Skeletal muscle tissue (tissue), 4 donors: ENCODE results near the gene COL5A1. TPM values are rescaled to one million over a fixed set of nuclear protein-coding genes. Genes with fewer than 3 reads are reported as not detected.
"Not testable (repeated sequence)": the region's sequence is repeated elsewhere in the genome, so short reads cannot be mapped to it uniquely, and the experiment has no call there.

Experiments used
- H3K27ac ChIP-seq: one replicate; pipeline ENCODE4 v1.7.0; 2013; ENCODE audit warnings: mild to moderate bottlenecking, low read depth, low read length, inconsistent platforms
- H3K27me3 ChIP-seq, 3 donors: one replicate each; pipeline ENCODE4 v1.7.0; 2013; ENCODE audit warnings: low read length in 3 of 3; ENCODE audit not compliant: control insufficient read depth in 3 of 3, insufficient read depth in 3 of 3
- H3K36me3 ChIP-seq, 3 donors: one replicate each; pipeline ENCODE4 v1.7.0; 2013; ENCODE audit warnings: low read length in 3 of 3; ENCODE audit not compliant: control insufficient read depth in 3 of 3, insufficient read depth in 3 of 3
- H3K4me1 ChIP-seq, 3 donors: one replicate each; pipeline ENCODE4 v1.7.0; 2013; ENCODE audit warnings: low read length in 3 of 3, mild to moderate bottlenecking in 3 of 3; ENCODE audit not compliant: control insufficient read depth in 3 of 3, insufficient read depth in 3 of 3
- H3K4me3 ChIP-seq, 3 donors: one replicate each; pipeline ENCODE4 v1.7.0; 2013; ENCODE audit warnings: low read length in 3 of 3
- H3K9ac ChIP-seq, 3 donors: one replicate each; pipeline ENCODE4 v1.7.0; 2013; ENCODE audit warnings: low read length in 3 of 3, mild to moderate bottlenecking in 3 of 3, moderate library complexity in 2 of 3, low read depth in 1 of 3
- H3K9me3 ChIP-seq, 3 donors: one replicate each; pipeline ENCODE4 v1.7.0; 2013; ENCODE audit warnings: low read length in 3 of 3; ENCODE audit not compliant: control insufficient read depth in 3 of 3
- total RNA-seq: library from RNA; depleted of rRNA; stranded (reverse); fragments of >200 nt; gene quantifications from one replicate; pipeline ENCODE4 v1.2.3, GENCODE V29; 2014
- donor health status: Osteomylitis.

The COL5A1 gene
- total RNA-seq, 1 donor from 2014 or later, result 258 TPM

DNA sequence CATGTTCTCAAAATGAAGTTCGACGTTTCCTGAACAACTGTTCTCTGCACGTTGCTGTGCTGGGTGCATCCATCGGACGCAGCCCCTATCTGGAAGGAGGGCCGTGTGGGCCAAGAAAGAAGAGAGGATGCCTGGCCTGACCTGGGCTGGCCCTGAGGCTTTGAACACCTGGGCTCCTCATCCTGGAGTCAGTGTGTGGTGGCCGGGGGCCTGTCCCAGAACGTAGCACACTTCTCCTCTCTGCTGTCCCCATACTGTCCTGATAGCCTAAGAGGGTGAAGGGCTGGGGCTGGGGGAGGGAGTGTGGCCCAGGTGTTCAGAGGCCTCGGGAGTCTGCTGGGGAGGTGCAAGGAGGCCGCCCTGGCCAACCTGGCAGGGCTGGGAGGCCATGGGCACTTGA is 21.5 kb downstream of the COL5A1 start:
- H3K9ac ChIP-seq, result no peak overlapping the region
- no peaks in the 10 kb centered on the region for H3K9me3 ChIP-seq
- H3K4me3 ChIP-seq, result no peak overlapping the region
- peaks cover 12 to 36% (median 18%) of the 10 kb centered on the region in 3 donors for H3K27me3 ChIP-seq
- no peak overlapping the region for H3K27ac ChIP-seq
- no peaks in the 10 kb centered on the region for H3K36me3 ChIP-seq
- H3K4me1 ChIP-seq, result peaks cover 7 to 25% (median 20%) of the 10 kb centered on the region in 3 donors

DNA sequence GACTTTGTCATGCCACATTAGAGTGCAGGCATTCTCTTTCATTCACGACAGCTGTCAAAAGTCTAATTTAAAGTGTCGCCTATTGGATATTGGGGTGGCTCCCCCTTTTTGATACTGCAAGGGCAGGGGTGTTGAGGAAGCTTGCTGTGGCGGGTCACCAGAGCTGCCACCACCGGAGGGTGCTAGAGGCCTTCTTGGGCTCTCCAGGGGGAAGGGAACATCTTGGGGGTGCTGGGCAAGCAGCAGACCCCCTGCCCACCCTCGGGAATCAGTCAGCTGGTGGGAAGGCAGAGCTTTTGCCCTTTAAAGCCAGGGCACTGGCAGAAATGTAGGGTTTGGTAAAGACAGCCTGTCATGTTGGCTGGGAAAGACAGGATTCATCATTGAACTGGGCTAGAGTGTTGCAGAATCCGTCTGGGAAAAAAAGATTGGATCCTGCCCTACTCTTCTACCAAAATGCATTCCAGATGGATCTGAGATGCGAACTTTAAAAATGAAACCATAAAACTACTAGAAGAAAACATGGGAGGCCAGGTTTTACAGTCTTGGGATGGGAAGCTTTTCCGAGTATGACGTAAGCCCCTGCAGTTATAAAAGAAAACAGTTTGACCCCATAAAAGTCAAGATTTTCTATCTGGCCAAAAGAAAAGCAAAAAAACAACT is 22.3 kb downstream of the COL5A1 start:
- Histone ChIP-seq H3K36me3 (no peaks in the 10 kb centered on the region), H3K4me1 (peaks cover 7 to 25% (median 20%) of the 10 kb centered on the region in 3 donors), H3K27ac (no peak overlapping the region), H3K9me3 (no peaks in the 10 kb centered on the region), H3K4me3 (no peak overlapping the region), H3K27me3 (peaks cover 13 to 36% (median 18%) of the 10 kb centered on the region in 3 donors), H3K9ac (no peak overlapping the region)

DNA sequence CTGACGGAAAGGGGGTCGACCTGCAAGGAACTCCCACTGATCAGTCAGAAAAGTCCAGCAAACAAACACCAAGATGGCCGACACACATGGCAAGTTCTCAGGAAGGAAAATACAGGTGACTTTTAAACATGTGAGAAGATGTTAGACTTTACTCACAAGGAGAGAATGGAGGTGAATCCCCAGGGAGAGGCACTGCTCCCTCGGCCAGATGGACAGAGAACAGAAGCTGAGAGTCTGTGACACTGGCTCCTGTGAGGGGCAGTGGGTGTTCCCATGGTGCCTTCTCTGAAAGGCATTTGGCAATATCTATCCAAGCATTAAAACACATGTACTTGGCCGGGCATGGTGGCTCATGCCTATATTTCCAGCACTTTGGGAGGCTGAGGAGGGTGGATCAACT is 22.8 kb downstream of the COL5A1 start:
- H3K27ac ChIP-seq, result no peak overlapping the region

DNA sequence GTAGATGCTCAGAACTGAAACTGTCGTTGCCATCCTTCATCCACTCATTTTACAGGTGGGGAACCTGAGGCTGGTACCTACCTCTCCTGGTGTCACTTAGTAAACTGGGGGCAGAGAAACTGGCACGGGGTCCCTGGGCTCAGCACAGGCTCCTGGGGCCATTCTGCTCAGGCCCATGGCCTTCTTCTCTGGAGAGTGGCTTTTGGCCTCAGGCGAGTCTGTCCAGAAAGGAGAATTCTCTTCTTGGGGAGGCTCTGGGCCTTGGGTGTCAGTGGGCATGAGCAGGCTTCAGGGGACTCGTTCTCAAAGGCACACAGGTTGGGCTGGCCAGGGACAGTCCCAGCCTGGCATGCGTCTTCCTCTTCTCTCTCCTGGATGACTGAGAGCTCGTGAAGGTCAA is 24.6 kb downstream of the COL5A1 start:
- Histone ChIP-seq H3K27me3 (peaks cover 14 to 34% (median 20%) of the 10 kb centered on the region in 3 donors), H3K9me3 (no peaks in the 10 kb centered on the region), H3K27ac (no peak overlapping the region), H3K4me3 (no peak overlapping the region), H3K36me3 (no peaks in the 10 kb centered on the region), H3K4me1 (peaks cover 16 to 25% (median 17%) of the 10 kb centered on the region in 3 donors), H3K9ac (no peak overlapping the region)

More for the DNA sequence above, 22.8 kb downstream of the COL5A1 start:
- Histone ChIP-seq H3K9me3 (no peaks in the 10 kb centered on the region), H3K36me3 (no peaks in the 10 kb centered on the region), H3K9ac (no peak overlapping the region), H3K27me3 (peaks cover 13 to 36% (median 18%) of the 10 kb centered on the region in 3 donors), H3K4me1 (peaks cover 7 to 25% (median 20%) of the 10 kb centered on the region in 3 donors), H3K4me3 (no peak overlapping the region)

DNA sequence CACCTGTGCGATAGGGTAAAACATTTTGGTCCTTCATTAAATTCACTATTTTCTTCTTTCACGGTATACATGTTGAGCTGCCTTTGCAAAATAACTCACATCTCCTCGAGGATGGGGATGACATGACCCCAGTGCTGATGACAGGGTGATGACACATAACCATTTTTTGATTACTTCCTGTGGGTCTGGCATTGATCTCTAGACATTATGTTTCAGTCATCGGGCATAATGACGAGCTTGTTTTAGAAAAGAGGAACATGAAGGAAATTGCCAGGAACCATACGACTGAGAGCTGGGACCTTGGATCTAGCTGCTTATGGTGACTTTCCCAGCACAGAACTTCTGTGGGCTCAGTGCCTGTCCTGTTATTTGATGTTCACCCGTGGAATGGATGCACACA is 25.2 kb downstream of the COL5A1 start:
- no peak overlapping the region for H3K4me3 ChIP-seq
- no peaks in the 10 kb centered on the region for H3K36me3 ChIP-seq
- peaks cover 8 to 34% (median 20%) of the 10 kb centered on the region in 3 donors for H3K27me3 ChIP-seq
- H3K4me1 ChIP-seq, result peaks cover 12 to 19% (median 14%) of the 10 kb centered on the region in 3 donors
- H3K9ac ChIP-seq, result no peak overlapping the region
- H3K9me3 ChIP-seq, result no peaks in the 10 kb centered on the region
- H3K27ac ChIP-seq, result no peak overlapping the region

DNA sequence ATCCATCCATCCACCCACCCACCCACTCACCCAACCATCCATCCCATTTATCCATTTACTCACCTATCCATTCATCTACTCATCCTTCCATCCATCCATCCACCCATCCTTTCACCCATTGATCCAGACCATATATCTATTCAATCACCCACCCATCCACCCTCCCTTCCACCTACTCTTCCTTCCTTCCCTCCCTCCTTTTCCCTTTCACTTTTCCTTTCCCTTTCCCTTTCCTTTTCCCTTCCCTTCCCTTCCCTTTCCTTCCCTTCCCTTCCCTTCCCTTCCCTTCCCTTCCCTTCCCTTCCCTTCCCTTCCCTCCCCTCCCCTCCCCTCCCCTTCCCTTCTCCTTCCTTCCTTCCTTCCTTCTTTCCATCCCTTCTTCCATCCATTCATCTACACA is 27.4 kb downstream of the COL5A1 start:
- H3K9me3 ChIP-seq, H3K4me3 ChIP-seq, H3K9ac ChIP-seq: not testable (repeated sequence)

DNA sequence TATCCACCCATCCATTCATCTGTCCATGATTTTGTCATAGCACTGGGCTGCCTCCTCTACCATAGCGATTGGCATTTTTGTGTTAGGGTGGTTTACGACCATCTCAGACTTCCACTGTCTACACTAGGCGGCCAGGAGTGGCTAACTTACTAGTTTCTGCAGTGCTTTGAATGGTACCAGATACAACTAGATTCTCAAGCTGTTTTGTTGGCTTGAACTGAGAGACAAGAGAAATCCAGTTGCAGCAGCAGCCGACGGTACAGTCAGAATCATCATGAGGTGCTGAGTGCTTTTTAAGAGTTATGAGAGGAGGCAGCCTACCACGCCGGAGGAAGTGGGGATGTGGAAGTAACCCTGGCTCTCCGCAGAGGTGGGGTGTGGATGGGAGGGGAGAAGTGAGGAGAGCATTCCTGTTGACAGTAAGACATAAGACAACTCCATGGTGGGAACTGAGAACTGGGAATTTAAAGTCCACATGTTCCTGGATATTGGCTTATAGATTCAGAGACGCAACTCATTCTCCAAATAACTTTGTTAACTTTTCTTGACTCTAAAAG is 27.9 kb downstream of the COL5A1 start:
- Histone ChIP-seq H3K4me3 (no peak overlapping the region), H3K27me3 (peaks cover 0 to 20% (median 16%) of the 10 kb centered on the region in 3 donors), H3K27ac (no peak overlapping the region), H3K9ac (no peak overlapping the region), H3K36me3 (no peaks in the 10 kb centered on the region), H3K4me1 (peaks cover 2 to 14% (median 4%) of the 10 kb centered on the region in 3 donors), H3K9me3 (peaks cover 0 to 1% (median 0%) of the 10 kb centered on the region in 3 donors)

More for the DNA sequence above, 27.4 kb downstream of the COL5A1 start:
- H3K27ac ChIP-seq, H3K36me3 ChIP-seq: not testable (repeated sequence)
- Histone ChIP-seq H3K27me3 (peaks cover 0 to 20% (median 16%) of the 10 kb centered on the region in 3 donors), H3K4me1 (peaks cover 2 to 14% (median 4%) of the 10 kb centered on the region in 3 donors)

DNA sequence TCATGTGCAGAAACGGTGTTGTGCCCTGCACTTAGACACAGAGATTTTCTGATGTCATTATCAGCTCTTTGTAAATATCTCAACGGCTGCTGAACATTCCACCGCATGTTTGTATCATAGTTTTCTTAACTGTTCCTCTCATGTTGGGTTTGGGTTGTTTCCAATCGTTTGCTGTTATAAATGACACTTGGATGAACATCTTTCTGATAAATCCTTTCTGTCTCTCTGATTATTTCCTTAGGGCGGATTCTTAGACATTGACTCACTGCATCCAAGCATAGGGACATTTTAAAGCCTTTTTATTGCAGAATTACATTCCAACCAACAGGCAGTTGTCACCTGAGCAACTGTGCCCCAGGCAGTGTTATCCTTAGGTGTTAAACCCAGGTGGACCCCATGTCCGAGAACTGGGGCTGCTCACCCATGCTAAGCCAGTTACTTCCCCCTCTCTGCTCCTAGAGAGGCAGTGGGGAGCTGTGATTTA is 28.5 kb downstream of the COL5A1 start:
- H3K27me3 ChIP-seq, result peaks cover 0 to 20% (median 16%) of the 10 kb centered on the region in 3 donors
- H3K36me3 ChIP-seq, result no peaks in the 10 kb centered on the region
- no peak overlapping the region for H3K9ac ChIP-seq
- peak overlapping the region; percentile 33 for H3K27ac ChIP-seq
- peaks cover 2 to 14% (median 4%) of the 10 kb centered on the region in 3 donors for H3K4me1 ChIP-seq
- no peak overlapping the region for H3K4me3 ChIP-seq
- H3K9me3 ChIP-seq, result peaks cover 0 to 2% (median 0%) of the 10 kb centered on the region in 3 donors

DNA sequence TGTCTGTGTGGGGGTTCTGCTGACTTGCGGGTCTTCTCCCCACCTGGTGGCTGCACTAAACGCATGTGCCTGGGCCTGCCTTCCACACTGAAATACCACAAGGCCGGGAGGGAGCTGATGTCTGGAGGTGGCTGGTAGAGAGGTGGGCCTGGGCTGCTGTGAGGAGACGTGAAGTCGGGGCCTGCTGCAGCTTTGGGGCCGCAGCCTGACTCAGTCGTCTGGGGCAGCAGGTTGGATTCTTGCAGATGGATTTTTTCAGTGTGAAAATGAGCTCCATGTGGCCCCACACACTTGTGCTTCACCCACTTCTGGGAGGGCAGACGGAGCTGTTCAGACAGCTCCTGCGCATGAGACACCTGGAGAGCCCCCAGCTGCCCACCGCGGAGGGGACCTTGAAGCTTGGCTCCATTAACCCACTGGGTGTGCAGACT is 29.3 kb downstream of the COL5A1 start:
- Histone ChIP-seq H3K27ac (no peak overlapping the region), H3K36me3 (no peaks in the 10 kb centered on the region), H3K9me3 (peaks cover 0 to 7% (median 0%) of the 10 kb centered on the region in 3 donors), H3K27me3 (peaks cover 0 to 20% (median 16%) of the 10 kb centered on the region in 3 donors), H3K9ac (no peak overlapping the region), H3K4me3 (no peak overlapping the region), H3K4me1 (peaks cover 2 to 14% (median 4%) of the 10 kb centered on the region in 3 donors)
